GM18508 (cell line): ENCODE data around the gene BID.

Source experiments
- ATAC-seq: cut with Tn5 transposase; IDR thresholded peaks from one replicate; pipeline ENCODE4 v1.9.1; 2021; ENCODE audit warnings: moderate number of reproducible peaks; ENCODE audit not compliant: insufficient read depth, unreplicated experiment

Gene BID

DNA sequence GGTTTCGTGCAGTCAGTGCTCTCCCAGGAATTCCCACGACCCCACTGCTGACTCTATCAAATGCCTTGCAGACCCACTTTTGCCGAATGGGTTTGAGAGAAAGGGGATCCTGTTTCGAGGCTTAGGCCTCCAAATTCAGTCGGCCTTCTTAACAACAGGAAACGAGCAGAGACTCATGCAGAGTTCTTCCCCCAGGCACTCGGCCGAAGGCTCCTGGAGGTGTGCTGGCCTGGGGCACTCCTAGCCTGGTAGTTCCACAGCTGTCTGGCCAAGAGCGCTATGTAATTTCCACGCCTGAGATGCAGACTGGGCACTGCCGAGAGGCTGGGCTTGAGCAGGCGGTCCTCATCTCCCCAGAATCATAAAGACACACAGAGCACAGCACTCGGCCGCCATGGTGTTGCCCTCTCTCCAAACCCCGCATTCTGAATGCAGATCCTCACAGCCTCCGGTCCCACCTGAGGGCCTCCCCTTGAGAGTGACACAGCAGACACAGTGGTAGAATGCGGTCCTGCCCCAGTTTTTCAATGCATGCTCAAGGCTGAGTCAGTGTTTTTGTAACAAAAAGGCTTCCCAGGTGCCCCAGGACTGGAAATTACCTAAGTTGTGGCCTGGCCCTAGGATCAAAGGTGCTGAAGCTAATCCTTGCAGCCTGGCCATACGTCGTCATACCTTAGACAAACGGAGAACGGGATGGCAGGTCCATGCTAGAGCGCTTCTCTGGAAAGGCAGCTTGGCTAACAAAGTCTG lies 30.2 kb upstream of the BID start:
- no peak for ATAC-seq

DNA sequence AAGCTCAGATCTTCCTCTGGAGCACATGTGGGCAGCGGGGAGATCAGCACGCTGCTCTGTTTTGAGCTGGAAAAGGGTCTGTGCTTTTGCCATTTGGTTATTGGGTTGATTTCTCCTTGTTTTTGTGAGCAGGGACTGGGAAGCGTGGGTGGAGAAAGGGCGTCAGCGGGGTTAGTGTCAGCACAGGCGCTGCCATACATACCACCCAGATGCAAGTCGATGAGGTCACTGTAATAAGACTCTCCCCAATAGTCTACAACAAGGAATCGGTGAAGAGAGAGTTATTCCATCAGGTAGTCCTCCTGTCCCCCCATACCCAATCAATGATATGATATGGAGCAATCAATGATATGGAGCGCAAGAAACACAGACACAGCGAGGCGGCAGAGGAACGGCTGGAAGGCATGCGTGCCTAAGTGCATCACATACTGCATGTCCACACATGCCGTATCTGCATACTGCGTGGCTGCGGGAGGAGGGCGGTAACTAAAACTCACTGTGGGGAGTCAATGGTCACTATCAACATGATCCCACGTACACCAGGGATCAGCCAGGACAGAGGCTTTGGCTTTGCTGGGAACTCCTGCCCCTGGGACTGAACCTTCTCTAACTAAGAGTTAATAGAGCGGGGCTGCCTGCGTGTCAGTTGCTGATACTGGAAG lies 29.5 kb upstream of the BID start:
- no peak for ATAC-seq

DNA sequence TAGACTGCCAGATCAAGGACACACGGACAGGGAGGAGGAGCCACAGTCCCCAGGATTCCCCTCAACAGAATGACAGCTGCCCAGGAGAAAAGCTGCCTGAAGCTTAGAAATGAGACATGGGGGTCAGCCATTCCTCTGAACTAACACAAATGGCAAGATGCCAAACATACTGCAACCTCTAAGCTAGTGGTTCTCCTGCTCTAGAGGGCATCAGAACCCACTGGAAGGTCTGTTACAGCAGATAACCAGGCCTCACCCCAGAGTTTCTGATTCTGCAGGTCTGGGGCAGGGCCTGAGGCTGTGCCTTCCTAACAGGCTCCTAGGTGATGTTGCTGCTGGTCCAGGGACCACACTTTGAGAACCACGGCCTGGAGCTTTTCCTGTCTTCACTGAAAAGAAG lies 28.6 kb upstream of the BID start:
- ATAC-seq: no peak

DNA sequence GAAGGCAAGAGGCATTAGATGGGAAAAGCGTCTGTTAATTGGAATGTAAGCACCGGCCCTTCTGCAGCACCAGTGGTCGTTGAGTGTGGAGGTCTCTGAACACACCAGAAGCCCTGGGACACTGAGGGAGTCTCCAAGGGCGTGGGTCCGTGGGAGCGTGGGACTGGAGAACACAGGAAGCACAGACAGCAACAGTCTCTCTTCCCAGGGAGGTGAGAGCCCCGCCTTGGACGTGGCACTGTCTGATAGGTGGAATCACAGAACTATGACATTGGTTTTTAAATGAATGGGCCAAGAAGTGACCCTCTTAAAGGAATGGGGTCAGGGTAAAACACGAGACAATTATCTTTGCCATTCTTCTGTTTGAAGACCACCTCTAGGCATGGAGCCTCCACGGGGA lies 28.1 kb upstream of the BID start:
- no peak for ATAC-seq

DNA sequence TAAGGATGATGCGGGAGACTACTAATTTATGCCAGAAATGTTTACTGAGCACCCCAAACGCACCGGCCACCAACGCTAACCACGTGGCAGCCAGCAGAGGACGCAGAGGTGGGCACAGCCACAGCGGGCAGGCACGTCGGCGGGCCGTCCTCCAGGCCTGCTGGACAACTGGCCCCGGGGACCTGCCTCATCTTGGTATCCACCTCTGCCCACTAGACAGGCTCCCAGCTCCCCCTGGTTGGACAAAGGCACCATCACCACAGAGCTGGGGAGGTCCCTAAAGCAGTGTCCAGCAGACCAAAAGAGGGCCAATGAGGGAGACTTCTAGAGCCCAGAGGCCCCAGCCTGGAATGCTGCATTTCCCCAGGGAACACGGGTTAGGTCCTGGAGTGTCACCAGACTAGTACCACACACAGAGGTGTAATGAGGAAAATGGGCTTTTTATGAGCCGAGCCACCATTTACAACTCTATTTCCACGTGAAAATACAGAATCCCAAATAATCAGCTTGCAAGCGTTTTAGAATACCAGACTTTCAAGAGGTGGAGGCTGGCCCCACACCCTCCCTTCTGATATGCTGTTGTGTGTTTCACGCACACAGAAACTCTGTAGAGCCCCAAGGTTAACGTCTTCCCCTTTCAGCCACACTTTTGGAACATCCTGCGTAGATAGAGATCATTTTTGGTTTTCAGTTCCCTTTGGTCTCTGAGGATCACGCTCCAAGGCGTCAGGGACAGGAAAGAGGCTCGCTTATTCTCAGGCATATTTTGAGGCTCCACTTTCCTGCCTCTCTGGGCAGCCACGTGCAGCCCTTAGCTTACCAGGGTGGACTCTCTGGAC lies 23.7 kb upstream of the BID start:
- no peak for ATAC-seq

DNA sequence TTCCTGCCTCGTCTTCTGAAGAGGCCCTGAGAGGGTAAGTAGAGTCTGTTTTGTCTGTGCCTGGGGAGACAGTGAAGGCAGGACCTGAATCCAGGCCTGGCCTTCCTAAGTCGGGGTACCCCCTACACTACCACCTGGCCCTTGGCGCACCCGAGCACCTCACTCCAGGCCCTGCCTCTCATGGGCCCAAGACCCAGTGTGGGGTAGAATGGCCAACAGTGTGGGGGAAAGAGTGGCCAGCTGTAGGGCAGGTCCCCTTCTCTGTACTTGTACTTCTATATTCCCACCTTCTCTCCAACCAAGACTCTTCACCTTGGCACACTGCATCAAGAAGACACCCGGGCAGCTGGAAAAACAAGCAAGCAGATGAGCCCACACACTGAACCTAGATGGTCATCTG lies 22.4 kb upstream of the BID start:
- ATAC-seq: no peak

DNA sequence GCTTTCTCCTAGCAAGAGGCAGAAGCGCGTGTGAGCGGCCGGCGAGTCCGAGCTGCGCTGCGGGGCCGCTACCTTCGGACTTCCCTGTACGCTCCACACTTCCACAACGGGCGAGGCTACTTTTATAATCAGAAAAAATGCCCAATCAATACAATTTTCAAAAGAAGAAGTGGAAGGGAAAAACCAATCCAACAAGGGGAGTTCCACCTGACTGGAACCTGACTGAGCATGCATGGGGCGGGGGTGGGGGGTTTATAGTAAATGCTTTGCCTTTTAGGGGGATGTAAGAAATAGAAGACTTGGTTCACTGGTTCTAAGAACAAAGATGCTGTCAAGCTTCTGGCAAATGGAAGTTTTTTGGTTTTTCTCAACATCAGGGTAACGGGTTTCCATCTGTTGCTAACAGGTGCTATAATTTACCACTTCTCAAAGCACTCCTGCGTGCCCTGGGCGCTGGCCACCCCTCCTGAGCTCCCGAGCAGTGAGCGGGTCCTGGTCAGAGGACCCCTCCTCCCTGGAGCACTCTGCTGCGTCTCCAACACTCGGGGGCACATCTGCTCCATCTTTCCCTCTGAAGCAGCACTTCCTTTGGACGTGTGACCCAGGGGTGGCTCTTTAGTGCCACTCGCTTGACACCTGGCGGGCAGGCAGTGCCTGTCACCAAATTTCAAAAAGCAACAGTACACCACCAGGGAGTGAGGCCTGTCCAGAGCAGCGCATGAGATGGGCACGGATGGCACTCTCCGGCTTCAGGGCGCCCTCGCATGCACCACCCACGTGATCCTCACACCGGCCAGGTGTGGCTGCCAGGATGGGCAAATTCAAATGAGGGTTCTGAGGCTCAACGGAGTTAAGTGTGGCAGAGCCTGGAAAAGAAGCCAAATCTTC lies 21.6 kb upstream of the BID start:
- ATAC-seq: no peak

DNA sequence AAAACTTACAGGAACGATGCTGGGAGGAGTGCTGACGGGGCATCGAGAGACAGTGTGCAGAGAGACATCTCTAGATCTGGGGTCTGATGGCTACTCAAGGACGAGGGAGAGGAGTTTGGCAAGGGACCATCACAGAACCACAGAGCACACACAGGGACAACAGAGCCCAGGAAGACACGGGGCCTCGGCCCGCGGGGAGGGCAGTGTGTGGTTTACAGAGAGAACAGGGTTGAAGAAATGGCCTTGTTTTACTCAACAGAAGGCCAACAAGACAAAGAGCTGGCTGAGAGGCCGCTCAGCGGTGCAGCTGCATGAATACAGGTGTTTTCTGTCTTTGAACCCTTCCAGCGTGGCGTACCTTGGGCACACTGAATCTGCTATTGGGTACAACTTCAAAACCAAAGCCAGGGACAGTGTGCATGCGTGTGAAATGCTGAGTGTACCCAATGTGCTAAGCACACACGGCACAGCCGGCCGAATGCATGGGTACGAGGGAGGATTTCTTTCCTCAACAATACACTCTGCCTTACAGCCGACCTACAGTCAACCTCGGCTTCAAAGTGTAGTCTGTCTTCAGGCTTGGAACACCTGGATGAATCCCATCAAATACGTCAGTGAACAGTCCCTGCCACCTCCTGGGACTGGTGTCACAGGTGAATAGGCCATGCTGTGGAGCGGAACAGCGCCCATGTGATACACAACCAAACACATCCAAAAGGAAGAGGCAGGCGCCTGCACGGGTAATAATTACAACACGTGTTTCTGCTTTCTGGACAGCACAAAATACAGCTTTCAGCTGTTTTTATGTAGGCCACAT lies 20.7 kb upstream of the BID start:
- ATAC-seq: no peak

DNA sequence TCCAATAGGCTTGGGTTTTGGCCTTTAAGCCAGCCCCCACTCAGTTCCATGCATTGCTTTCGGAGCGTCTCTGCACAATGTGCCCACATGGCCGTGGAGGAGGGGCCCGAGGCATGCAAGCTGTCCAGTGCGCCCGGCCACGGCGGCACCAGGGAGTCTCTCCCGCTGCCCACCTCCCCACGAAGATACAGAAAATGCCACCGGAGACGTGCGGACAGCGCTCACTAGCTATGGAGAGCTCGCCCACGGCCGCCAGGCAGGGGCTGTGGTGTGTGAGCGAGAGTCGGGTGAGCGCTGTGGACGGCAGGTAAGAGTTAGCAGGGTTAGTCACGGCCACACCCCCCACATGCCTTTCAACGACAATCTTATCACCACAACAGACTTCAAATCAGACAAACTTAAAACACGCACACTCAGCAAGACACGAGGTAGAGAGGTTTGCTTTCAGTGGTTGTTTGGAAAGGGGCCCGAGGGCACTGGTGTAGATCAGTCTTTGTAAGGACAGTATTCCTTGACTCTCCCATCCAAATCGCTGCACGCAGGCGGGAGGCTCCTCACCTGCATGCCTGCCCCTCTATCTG lies 18.7 kb upstream of the BID start:
- no peak for ATAC-seq

DNA sequence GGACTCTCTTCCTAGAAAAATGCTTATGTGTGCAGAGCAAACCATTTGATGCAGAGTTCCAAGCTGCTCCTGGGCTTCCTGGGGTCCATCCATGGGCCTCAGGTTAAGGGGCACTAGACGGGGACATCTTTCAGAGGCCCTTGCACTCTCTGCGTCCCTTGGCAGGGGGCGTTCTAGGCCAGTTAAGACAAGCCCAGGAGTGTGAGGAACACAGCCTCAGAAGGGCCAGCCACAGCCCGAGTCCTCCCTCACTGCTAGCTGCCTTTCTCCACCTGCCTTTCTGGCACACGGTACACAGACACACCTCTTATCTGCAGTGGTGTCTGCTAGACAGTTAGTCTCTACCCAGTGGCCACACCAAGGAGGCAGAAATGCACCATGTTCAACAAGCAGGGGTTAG lies 18.0 kb upstream of the BID start:
- no peak for ATAC-seq

DNA sequence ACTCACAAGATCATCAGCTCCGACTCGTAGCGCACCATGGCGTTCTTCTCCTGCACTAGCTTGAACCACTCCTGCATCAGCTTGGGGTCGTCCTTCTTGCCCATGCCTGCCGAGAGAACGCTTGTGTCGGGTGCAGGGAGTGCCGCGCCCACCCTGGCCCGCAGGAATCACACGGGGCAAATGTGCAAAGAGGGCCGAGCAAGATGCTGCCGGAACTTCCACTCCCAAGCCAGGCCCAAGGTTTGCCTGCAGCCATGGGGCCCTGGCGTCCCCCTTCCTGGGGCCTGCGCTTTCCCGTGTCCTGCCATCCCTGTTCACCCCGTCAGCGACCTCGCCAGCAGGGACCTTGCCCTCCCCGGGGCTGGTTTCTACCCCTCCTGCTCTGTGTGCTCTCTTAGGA lies 16.9 kb upstream of the BID start:
- ATAC-seq: no peak

DNA sequence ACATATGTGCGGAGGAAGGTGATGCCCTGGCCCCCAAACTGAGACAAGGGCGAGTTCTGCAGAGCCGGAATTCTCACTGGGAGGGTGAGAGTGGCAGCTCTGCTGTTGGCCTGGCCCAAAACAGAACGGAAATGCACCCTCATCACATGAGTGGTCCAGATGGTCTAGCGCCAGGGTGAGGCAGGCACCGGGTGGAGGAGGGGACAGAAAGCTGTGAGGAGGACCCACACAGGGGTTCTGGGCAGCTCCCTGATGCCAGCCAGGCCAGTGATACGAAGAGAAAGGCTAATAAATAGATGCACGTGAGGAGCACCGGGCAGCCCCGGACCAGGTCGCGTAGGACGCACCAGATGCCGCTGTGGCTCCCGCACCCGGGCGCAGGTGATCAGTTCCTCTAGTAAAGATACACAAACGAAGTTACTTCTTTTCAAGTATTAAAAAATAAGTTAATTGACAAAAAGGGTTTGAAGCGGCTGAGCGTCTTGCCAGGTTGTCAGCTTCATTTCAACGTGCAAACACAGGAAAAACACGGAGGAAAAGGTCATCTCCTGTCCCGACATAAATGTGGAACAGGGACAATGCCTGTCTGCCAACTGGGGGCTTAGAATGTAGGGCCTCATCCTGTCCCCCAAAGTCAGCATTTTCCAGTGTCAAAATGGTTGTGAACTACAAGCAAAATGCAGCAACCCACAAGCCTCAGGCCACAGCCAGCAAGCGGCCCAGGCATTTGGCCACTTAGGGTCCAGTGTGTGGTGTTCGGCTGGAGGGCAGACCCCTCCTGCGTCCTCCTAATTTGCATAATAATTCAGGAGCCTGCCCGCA lies 15.3 kb upstream of the BID start:
- ATAC-seq: no peak

DNA sequence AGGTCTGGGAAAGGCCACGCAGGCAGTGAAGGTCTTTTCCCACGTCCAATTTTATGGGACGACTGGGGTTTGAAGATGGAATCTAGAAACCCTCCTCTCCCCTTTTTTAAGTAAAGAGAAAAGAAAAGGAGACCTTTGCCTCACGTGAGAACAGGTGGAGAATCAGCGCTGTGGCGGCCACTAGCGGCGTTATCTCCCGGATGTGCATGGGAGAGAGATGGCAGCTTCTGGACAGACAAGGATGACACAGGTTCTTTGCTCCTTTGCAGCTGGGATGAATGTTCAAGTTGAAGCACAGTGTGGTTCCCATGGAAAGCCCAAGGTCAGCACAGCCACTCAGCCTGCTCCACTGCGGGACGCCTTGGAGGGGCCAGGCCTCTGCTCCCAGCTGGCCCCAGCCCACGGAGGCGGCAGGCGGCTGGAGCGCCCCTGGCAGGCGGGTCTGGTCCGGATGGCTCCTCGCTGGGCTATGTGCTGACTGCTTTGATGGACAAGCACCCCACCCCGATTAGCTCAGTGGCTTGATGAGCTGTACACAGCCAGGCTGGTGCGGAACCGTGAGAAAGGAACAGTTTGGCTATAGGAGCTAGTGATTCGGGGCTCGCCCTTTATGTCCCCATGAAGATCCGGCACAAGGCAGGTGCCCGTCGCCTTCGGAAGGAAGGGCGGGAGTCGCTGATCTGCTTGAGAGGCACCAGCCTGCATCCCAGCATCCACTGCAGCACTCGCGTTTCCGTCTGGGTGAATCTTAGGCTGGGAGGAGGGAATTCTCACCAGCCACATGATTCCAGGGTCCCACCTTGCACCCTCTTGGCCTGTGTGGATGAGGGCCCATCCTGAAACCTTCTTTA lies 14.5 kb upstream of the BID start:
- ATAC-seq: no peak

DNA sequence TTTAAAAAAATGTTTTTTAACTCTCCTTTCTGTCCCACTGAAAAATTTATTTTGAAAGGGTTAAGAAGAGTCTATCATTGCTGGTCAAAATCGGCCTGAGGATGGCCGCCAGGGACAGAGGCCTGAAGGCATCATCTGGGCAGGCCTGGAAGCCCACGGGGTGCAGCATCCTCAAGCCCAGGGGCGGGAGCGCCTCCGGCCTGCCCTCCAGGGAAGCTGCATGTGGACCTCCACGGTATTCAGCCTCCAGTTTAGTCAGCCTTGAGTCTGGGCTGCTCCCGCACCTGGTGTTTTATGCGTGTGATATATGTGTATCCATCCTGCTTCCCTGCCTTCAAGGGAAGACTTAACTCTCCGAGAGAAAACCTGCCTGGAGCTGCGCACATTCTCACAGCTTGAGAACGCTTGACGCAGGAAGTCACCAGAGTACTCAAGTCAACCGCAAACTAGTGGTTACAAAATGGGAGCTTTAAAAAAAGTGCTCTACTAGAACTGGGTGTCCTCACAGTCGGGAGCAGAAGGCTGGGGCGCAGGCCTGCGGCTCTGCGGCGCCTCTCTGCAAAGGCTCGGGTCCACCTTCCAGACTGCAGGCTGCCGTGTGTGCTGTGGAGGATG lies 13.6 kb upstream of the BID start:
- ATAC-seq: no peak

DNA sequence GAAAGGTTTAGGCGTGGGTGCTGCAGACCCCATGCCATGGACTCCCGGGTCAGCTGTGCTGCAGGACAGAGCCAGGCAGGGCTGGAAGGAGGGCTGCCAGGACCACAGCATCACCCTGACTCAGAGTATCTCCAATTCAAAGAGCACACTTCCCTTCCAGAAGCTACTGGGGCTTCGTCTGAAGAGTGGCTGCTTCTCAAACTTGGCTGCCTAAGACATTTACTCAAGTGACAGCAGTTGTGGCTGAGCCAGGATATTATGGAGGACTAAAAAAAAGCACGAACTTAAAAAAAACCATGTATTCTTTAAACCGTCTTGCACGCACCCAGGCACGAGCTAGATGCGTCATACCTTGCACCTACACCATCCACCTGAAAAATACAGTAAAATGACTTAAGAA lies 13.0 kb upstream of the BID start:
- ATAC-seq: no peak

DNA sequence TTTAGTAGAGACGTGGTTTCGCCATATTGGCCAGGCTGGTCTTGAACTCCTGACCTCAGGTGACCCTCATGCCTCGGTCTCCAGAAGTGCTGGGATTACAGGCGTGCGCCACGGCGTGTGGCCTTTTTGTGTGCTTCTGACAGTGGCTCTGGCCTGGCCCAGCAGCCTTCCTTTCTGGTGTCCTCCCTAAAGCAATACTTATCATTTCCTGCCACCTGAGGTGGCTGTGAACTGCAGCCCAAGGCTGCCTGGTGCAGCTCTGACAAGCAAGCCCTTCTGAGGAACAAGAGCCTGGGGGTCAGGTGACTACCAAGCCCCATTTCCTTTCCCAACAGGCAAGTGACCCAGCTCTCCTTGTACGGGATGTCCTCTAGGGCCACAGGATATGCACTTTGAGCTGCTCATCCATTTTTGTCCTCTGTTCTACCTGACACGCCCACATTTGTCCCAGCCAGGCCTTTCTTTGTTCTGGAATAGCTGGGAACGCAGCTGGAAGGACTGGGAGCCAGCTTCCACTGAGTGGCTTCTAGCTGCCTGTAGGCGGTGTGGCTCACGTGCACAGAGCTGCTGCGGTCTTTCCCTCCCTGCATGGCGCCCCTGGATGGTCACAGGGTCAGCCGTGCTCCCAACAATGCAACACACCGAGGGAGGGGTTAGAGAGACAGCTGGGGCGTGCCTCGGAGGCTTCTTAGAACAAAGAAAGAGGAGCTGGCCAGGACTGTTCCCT lies 12.3 kb upstream of the BID start:
- no peak for ATAC-seq
